ENCODE measurements around the gene PPP1R17.

The PPP1R17 gene

GRCh38 chr7:31705377-31705776 is 18.4 kb downstream of the PPP1R17 start:
- no peak for DNase-seq

- no peak for DNase-seq
These were observed 20.1 kb downstream of the PPP1R17 start for GRCh38 chr7:31707089-31707488.

- no peak for DNase-seq
These were observed 23.2 kb downstream of the PPP1R17 start for GRCh38 chr7:31710171-31710570.

- no peak for DNase-seq
These were observed 29.3 kb downstream of the PPP1R17 start for GRCh38 chr7:31716355-31716754.

GRCh38 chr7:31720366-31720765 is 33.4 kb downstream of the PPP1R17 start:
- DNase-seq: no peak

- DNase-seq: no peak
These were observed 37.7 kb downstream of the PPP1R17 start for GRCh38 chr7:31724696-31725095.

- DNase-seq: no peak
These were observed 42.3 kb downstream of the PPP1R17 start for GRCh38 chr7:31729195-31729804.

GRCh38 chr7:31734456-31734855 is 47.4 kb downstream of the PPP1R17 start:
- DNase-seq: no peak

- DNase-seq: peak; percentile 47
These were observed 49.3 kb downstream of the PPP1R17 start for GRCh38 chr7:31735991-31736982.

GRCh38 chr7:31741852-31742251 is 54.8 kb downstream of the PPP1R17 start:
- DNase-seq: no peak

- peak; percentile 25 for DNase-seq
These were observed 57.4 kb downstream of the PPP1R17 start for GRCh38 chr7:31744294-31744874.

- no peak for DNase-seq
These were observed 60.5 kb downstream of the PPP1R17 start for GRCh38 chr7:31747553-31747952.

GRCh38 chr7:31748084-31748483 is 61.1 kb downstream of the PPP1R17 start:
- no peak for DNase-seq

- no peak for DNase-seq
These were observed 64.7 kb downstream of the PPP1R17 start for GRCh38 chr7:31751726-31752125.
